ENCODE measurements around the gene PLA2G15. TPM values are rescaled to one million over a fixed set of nuclear protein-coding genes. Genes with fewer than 3 reads are reported as not detected.

Gene PLA2G15
- total and polyA plus RNA-seq, 2 of the 13 experiments (the other 11 are each of a cell fraction or from before 2014, with no cell fraction given): 14.4 to 23.7 TPM

DNA sequence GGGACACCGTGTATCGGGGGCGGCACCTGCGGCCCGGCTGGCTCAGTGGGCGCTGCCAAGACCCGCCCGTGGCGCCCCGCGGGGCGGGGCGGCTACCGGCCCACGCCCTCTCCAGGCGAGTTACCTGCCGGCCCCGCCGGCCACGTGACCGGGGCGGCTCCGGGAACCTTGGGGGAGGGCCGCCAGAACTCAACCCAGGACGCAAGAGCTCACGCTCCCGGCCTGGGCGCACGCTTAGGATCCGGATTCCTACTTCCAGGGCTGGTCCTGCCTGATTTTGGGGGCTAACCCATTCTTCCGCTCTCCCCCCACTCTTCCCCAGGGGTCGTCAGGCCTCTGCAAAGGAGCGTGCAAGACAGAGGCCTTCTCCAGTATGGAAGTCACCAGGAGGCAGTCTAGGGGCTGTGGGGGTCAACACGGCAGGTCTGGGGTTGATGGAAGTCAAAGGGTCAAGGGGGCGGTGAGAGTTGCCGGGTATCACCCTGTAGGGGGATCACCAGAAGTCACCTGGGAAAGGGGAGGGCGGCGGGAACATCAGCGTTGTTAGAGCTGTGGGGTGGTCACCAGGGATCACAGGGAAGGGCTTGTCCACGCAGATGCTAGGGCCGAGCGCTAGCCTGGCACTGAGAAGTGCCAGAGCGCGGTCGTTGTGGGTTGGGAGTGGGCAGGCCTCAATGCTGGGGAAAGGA is 8.9 kb upstream of the PLA2G15 start (continued):
- TF ChIP-seq ARNTL (CRISPR knock-in tag; IDR thresholded peaks at IDR 0.05) (peak; percentile 98), RFXAP (CRISPR knock-in tag; IDR thresholded peaks at IDR 0.05; ENCODE audit: borderline replicate concordance) (peak; percentile 75), ZNF329 (CRISPR knock-in tag; IDR thresholded peaks at IDR 0.05; ENCODE audit: low read depth) (peak; percentile 55), SP1 (IDR thresholded peaks at IDR 0.05) (no peak), SP1 (CRISPR knock-in tag; IDR thresholded peaks at IDR 0.05) (no peak; the same call in 1 of the 2 replicates), SMARCC2 (IDR thresholded peaks at IDR 0.05) (no peak), ZBTB7A (CRISPR knock-in tag; IDR thresholded peaks at IDR 0.05) (no peak), ZNF235 (CRISPR knock-in tag; IDR thresholded peaks at IDR 0.05; ENCODE audit: borderline replicate concordance) (no peak; the same call in none of the 2 replicates), NFKBIZ (CRISPR knock-in tag; IDR thresholded peaks at IDR 0.05) (no peak), KDM1A (CRISPR knock-in tag; IDR thresholded peaks at IDR 0.05) (no peak), MYNN (CRISPR knock-in tag; IDR thresholded peaks at IDR 0.05; ENCODE audit: low read depth) (no peak), ZNF138 (CRISPR knock-in tag; IDR thresholded peaks at IDR 0.05; ENCODE audit: low read depth) (no peak), ZNF205 (CRISPR knock-in tag; IDR thresholded peaks at IDR 0.05) (no peak), ZNF775 (CRISPR knock-in tag; IDR thresholded peaks at IDR 0.05; ENCODE audit: borderline replicate concordance) (peak; percentile 90; the same call in 1 of the 2 replicates), ZMYM4 (CRISPR knock-in tag; IDR thresholded peaks at IDR 0.05) (no peak), ZFP41 (CRISPR knock-in tag; IDR thresholded peaks at IDR 0.05; ENCODE audit: borderline replicate concordance) (no peak)
- TF ChIP-seq, protein P1, sequence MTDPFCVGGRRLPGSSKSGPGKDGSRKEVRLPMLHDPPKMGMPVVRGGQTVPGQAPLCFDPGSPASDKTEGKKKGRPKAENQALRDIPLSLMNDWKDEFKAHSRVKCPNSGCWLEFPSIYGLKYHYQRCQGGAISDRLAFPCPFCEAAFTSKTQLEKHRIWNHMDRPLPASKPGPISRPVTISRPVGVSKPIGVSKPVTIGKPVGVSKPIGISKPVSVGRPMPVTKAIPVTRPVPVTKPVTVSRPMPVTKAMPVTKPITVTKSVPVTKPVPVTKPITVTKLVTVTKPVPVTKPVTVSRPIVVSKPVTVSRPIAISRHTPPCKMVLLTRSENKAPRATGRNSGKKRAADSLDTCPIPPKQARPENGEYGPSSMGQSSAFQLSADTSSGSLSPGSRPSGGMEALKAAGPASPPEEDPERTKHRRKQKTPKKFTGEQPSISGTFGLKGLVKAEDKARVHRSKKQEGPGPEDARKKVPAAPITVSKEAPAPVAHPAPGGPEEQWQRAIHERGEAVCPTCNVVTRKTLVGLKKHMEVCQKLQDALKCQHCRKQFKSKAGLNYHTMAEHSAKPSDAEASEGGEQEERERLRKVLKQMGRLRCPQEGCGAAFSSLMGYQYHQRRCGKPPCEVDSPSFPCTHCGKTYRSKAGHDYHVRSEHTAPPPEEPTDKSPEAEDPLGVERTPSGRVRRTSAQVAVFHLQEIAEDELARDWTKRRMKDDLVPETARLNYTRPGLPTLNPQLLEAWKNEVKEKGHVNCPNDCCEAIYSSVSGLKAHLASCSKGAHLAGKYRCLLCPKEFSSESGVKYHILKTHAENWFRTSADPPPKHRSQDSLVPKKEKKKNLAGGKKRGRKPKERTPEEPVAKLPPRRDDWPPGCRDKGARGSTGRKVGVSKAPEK (CRISPR knock-in tag; IDR thresholded peaks at IDR 0.05; ENCODE audit: borderline replicate concordance): no peak
- TF ChIP-seq, protein P2, sequence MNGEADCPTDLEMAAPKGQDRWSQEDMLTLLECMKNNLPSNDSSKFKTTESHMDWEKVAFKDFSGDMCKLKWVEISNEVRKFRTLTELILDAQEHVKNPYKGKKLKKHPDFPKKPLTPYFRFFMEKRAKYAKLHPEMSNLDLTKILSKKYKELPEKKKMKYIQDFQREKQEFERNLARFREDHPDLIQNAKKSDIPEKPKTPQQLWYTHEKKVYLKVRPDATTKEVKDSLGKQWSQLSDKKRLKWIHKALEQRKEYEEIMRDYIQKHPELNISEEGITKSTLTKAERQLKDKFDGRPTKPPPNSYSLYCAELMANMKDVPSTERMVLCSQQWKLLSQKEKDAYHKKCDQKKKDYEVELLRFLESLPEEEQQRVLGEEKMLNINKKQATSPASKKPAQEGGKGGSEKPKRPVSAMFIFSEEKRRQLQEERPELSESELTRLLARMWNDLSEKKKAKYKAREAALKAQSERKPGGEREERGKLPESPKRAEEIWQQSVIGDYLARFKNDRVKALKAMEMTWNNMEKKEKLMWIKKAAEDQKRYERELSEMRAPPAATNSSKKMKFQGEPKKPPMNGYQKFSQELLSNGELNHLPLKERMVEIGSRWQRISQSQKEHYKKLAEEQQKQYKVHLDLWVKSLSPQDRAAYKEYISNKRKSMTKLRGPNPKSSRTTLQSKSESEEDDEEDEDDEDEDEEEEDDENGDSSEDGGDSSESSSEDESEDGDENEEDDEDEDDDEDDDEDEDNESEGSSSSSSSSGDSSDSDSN (CRISPR knock-in tag; IDR thresholded peaks at IDR 0.05): no peak
- TF ChIP-seq, protein P3, sequence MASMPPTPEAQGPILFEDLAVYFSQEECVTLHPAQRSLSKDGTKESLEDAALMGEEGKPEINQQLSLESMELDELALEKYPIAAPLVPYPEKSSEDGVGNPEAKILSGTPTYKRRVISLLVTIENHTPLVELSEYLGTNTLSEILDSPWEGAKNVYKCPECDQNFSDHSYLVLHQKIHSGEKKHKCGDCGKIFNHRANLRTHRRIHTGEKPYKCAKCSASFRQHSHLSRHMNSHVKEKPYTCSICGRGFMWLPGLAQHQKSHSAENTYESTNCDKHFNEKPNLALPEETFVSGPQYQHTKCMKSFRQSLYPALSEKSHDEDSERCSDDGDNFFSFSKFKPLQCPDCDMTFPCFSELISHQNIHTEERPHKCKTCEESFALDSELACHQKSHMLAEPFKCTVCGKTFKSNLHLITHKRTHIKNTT (CRISPR knock-in tag; IDR thresholded peaks at IDR 0.05): no peak
- TF ChIP-seq, protein P4, sequence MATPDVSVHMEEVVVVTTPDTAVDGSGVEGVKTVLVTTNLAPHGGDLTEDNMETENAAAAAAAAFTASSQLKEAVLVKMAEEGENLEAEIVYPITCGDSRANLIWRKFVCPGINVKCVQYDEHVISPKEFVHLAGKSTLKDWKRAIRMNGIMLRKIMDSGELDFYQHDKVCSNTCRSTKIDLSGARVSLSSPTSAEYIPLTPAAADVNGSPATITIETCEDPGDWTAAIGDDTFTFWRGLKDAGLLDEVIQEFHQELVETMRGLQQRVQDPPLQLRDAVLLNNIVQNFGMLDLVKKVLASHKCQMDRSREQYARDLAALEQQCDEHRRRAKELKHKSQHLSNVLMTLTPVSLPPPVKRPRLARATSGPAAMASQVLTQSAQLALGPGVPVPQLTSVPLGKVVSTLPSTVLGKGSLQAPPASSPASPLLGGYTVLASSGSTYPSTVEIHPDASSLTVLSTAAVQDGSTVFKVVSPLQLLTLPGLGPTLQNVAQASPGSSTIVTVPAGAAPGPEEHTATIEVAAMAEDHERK (CRISPR knock-in tag; IDR thresholded peaks at IDR 0.05; ENCODE audit: low read depth): 0 out of 2 replicates have a peak, but pooled peaks have one; percentile 39
- TF ChIP-seq, protein P5, sequence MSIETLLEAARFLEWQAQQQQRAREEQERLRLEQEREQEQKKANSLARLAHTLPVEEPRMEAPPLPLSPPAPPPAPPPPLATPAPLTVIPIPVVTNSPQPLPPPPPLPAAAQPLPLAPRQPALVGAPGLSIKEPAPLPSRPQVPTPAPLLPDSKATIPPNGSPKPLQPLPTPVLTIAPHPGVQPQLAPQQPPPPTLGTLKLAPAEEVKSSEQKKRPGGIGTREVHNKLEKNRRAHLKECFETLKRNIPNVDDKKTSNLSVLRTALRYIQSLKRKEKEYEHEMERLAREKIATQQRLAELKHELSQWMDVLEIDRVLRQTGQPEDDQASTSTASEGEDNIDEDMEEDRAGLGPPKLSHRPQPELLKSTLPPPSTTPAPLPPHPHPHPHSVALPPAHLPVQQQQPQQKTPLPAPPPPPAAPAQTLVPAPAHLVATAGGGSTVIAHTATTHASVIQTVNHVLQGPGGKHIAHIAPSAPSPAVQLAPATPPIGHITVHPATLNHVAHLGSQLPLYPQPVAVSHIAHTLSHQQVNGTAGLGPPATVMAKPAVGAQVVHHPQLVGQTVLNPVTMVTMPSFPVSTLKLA (IDR thresholded peaks at IDR 0.05): 0 out of 2 replicates have a peak, but pooled peaks have one; percentile 10

Data from HepG2 (cell line).